H1 (cell line): ENCODE results near the gene STK11. TPM values are rescaled to one million over a fixed set of nuclear protein-coding genes. Genes with fewer than 3 reads are reported as not detected.

Source experiments
- polyA plus RNA-seq, 7 experiments: library from polyadenylated mRNA; depleted of rRNA in 3 of 7; stranded (reverse) in 5 of 7; unstranded in 2 of 7; fragments of >200 nt in 5 of 7; fragments of 200-250 nt in 2 of 7; gene quantifications; 1 replicate in 5 of 7; 2 replicates in 1 of 7; 4 replicates in 1 of 7; pipeline versions ENCODE4 v1.2.1 to v1.2.3, GENCODE V29; 2011 to 2013; ENCODE audit warnings: missing spikeins in 2 of 7, mixed read lengths in 2 of 7
- total RNA-seq: library from RNA; stranded (reverse); fragmentation: NEBNext Ultra II Directional; extraction: Animal tissue kit (Norgen Biotek cat#: 25700); gene quantifications from 2 replicates; pipeline ENCODE4 v1.2.1, GENCODE V29; 2021

STK11 gene
- total and polyA plus RNA-seq, 2 of the 8 experiments (the other 6 are each of a cell fraction or from before 2014, with no cell fraction given): 45.3 to 70.7 TPM

Other genes with a start within 250 kb of the STK11 start
- 87.7 and 90.1 TPM in 2 replicates for gene WDR18, start 221.4 kb upstream of the STK11 start, total RNA-seq
- gene WDR18, start 221.4 kb upstream of the STK11 start, polyA plus RNA-seq (2011; rRNA removed): 177 and 264 TPM in 2 replicates
- 0.45 and 0.63 TPM in 2 replicates for gene GRIN3B, start 205.4 kb upstream of the STK11 start, total RNA-seq
- gene GRIN3B, start 205.4 kb upstream of the STK11 start, polyA plus RNA-seq (2011; rRNA removed): 1.0 and 2.0 TPM in 2 replicates
- 140 and 142 TPM in 2 replicates for gene TMEM259, start 184.7 kb upstream of the STK11 start, total RNA-seq
- gene TMEM259, start 184.7 kb upstream of the STK11 start, polyA plus RNA-seq (2011; rRNA removed): 243 and 343 TPM in 2 replicates
- not detected in 2 replicates for gene RNU6-2, start 184.3 kb upstream of the STK11 start, total RNA-seq
- gene RNU6-2, start 184.3 kb upstream of the STK11 start, polyA plus RNA-seq (2011; rRNA removed): not detected in 2 replicates
- 522 and 551 TPM in 2 replicates for gene CNN2, start 179.2 kb upstream of the STK11 start, total RNA-seq
- gene CNN2, start 179.2 kb upstream of the STK11 start, polyA plus RNA-seq (2011; rRNA removed): 189 and 349 TPM in 2 replicates
- 25.6 and 29.7 TPM in 2 replicates for gene ABCA7, start 165.7 kb upstream of the STK11 start, total RNA-seq
- gene ABCA7, start 165.7 kb upstream of the STK11 start, polyA plus RNA-seq (2011; rRNA removed): 10.4 and 17.4 TPM in 2 replicates
- gene ARHGAP45, start 138.6 kb upstream of the STK11 start, total RNA-seq: 41.8 and 43.6 TPM in 2 replicates
- 31.4 and 40.2 TPM in 2 replicates for gene ARHGAP45, start 138.6 kb upstream of the STK11 start, polyA plus RNA-seq (2011; rRNA removed)
- 274 and 281 TPM in 2 replicates for gene POLR2E, start 110.4 kb upstream of the STK11 start, total RNA-seq
- gene POLR2E, start 110.4 kb upstream of the STK11 start, polyA plus RNA-seq (2011; rRNA removed): 381 and 483 TPM in 2 replicates
- gene GPX4, start 101.8 kb upstream of the STK11 start, total RNA-seq: 342 and 355 TPM in 2 replicates
- gene GPX4, start 101.8 kb upstream of the STK11 start, polyA plus RNA-seq (2011; rRNA removed): 693 and 947 TPM in 2 replicates
- gene SBNO2, start 31.5 kb upstream of the STK11 start, total RNA-seq: 31.4 and 37.4 TPM in 2 replicates
- 12.2 and 21.3 TPM in 2 replicates for gene SBNO2, start 31.5 kb upstream of the STK11 start, polyA plus RNA-seq (2011; rRNA removed)
- gene CBARP, start 32.2 kb downstream of the STK11 start, total RNA-seq: 14.7 and 18.0 TPM in 2 replicates
- gene CBARP, start 32.2 kb downstream of the STK11 start, polyA plus RNA-seq (2011; rRNA removed): 4.9 and 11.6 TPM in 2 replicates
- 174 and 182 TPM in 2 replicates for gene ATP5F1D, start 36.0 kb downstream of the STK11 start, total RNA-seq
- 249 and 338 TPM in 2 replicates for gene ATP5F1D, start 36.0 kb downstream of the STK11 start, polyA plus RNA-seq (2011; rRNA removed)
- 159 and 166 TPM in 2 replicates for gene MIDN, start 42.8 kb downstream of the STK11 start, total RNA-seq
- gene MIDN, start 42.8 kb downstream of the STK11 start, polyA plus RNA-seq (2011; rRNA removed): 39.8 and 86.0 TPM in 2 replicates
- 175 TPM in 2 replicates for gene CIRBP, start 63.6 kb downstream of the STK11 start, total RNA-seq
- 199 and 331 TPM in 2 replicates for gene CIRBP, start 63.6 kb downstream of the STK11 start, polyA plus RNA-seq (2011; rRNA removed)
- 44.5 and 54.6 TPM in 2 replicates for gene FAM174C, start 69.8 kb downstream of the STK11 start, total RNA-seq
- gene FAM174C, start 69.8 kb downstream of the STK11 start, polyA plus RNA-seq (2011; rRNA removed): 125 and 159 TPM in 2 replicates
- 7.0 and 10.3 TPM in 2 replicates for gene EFNA2, start 80.1 kb downstream of the STK11 start, total RNA-seq
- 4.0 and 10.1 TPM in 2 replicates for gene EFNA2, start 80.1 kb downstream of the STK11 start, polyA plus RNA-seq (2011; rRNA removed)
- 78.1 and 92.7 TPM in 2 replicates for gene NDUFS7, start 178.1 kb downstream of the STK11 start, total RNA-seq
- gene NDUFS7, start 178.1 kb downstream of the STK11 start, polyA plus RNA-seq (2011; rRNA removed): 309 and 372 TPM in 2 replicates
- gene GAMT, start 195.8 kb downstream of the STK11 start, total RNA-seq: 17.2 TPM in 2 replicates
- 35.6 and 45.3 TPM in 2 replicates for gene GAMT, start 195.8 kb downstream of the STK11 start, polyA plus RNA-seq (2011; rRNA removed)
- gene DAZAP1, start 201.8 kb downstream of the STK11 start, total RNA-seq: 341 and 343 TPM in 2 replicates
- 79.6 and 139 TPM in 2 replicates for gene DAZAP1, start 201.8 kb downstream of the STK11 start, polyA plus RNA-seq (2011; rRNA removed)
- 1,562 and 1,589 TPM in 2 replicates for gene RPS15, start 232.6 kb downstream of the STK11 start, total RNA-seq
- 3,890 and 4,770 TPM in 2 replicates for gene RPS15, start 232.6 kb downstream of the STK11 start, polyA plus RNA-seq (2011; rRNA removed)
- 3.7 and 4.1 TPM in 2 replicates for gene APC2, start 244.3 kb downstream of the STK11 start, total RNA-seq
- gene APC2, start 244.3 kb downstream of the STK11 start, polyA plus RNA-seq (2011; rRNA removed): 1.3 and 3.3 TPM in 2 replicates